HPDE6-E6E7 (cell line): ENCODE measurements around the gene TSPAN5.

Source experiments
- DNase-seq: peaks from one replicate; pipeline ENCODE4 v3.0.0; 2011; ENCODE audit warnings: missing footprints; ENCODE audit errors: extremely low spot score

The TSPAN5 gene

DNA sequence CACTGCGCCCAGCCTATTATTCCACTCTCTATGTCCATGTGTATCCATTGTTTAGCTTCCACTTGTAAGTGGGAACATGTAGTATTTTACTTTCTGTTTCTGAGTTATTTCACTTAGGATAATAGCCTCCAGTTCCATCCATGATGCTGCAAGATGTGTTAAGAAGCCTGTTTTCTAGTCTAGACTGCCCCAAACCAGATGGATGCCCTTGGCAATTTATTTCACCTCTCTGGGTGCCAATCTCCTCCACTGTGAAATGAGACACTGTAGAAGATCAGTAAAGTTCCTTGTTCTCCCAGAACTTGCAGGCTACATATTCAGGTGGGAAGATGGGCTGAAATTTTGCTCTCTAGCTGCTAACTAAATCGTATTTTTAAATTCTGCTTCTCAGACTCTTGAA lies 72.8 kb downstream of the TSPAN5 start:
- DNase-seq = no peak

DNA sequence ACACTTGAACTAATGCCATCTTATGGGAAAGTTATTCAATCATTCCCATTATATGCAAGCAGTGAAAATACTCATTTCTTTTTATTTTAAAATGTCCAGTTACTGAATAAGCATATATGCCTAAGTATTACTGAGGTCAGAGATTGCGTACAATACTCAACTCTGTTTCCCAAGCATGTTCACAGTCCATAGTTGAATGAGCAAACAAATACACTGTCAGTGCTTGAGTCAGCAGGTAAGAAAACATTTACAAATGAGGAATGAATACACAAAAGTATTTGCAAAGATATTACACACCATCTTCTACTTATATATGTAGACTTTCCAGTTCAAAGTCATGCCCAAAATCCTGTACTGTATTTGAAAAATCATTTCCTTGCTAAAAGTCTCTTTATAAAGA lies 74.1 kb downstream of the TSPAN5 start:
- no peak for DNase-seq

DNA sequence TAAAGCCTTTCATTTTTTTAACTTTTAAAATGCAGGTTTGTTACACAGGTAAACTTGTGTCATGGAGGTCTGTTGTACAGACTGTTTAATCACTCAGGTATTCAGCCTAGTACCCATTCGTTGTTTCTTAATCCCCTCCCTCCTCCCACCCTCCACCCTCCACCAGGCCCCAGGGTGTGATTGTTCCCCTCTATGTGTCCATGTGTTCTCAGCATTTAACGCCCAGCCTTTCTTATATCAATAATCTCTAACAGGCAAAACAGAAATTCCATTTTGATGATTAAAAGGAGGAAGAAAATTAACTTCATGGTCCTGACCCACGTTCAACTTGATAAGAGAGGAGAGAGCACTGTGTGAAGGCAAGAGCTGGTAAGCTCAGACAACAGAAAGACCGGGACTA lies 75.1 kb downstream of the TSPAN5 start:
- DNase-seq = no peak

DNA sequence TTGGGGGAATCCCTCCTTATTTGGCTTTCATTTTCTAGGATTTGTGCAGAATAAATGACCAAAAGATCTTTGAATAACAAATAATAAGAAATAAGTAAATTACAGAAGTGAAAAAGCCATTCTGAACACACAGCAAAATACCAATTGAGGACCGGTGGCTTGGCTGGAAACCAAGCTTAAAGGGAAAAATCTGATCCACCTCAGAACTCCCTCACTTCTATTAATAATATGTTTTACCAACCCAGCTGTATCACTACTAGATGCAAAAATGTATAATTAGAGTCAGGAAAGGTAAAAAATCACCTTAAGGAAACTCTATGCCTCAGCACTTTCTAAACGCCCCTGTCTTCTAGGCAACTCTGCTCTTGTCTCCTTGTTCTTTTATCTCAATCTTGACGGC lies 77.3 kb downstream of the TSPAN5 start:
- DNase-seq = no peak

DNA sequence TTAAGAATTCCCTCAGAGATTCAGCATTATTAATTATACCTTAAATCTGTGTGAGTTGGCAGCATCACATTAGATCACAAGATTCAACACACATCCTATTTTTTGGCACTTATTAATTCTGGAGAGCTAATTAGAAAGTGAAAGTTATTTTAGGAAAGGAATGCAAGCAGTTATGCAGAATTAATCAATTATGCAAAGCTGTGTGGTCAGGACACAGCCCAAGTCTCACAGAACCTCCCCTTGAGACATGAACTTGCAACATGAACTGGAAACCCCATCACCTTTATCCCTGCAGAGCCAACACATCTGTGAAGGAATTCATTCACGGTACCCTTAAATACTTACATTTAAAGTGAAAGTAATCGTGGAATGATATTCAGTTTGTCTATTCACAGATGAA lies 80.5 kb downstream of the TSPAN5 start:
- DNase-seq = no peak

DNA sequence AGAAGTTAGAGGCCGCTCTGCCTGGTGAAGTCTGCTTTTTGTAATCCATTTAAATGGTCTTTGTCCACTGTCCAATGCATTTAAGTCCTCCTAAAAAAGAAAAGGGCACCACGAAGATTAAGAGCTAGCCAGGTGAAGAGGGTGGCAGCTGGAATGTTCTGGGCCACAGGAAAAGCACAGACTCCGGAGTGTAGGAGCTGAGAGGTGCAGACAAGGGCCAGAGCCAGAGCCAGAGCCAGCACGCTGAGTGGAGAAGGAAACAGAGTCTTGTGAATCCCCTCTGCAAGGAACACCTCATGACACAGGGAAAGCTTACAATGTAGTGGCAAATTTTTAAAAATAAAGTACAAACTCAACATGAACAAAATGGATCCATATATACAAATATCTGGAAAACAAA lies 83.6 kb downstream of the TSPAN5 start:
- DNase-seq = no peak

DNA sequence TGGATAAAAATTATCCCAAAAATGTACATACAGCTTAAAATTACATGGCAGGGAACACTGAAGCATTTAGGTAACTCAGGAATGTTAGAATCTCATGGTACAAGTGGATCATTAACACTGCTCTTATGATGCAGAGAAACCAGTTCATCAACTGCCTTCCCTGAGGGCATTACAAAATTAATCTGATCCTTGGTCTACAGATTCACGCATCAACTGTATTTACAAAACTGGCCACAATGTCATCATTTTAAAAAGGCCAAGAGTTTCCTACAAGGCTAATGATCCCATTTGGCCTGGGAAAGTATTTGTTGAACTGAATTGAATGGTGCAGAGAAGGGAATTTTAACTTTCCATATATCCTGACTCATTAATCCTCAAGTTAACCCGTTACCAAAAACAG lies 84.6 kb downstream of the TSPAN5 start:
- DNase-seq = no peak

DNA sequence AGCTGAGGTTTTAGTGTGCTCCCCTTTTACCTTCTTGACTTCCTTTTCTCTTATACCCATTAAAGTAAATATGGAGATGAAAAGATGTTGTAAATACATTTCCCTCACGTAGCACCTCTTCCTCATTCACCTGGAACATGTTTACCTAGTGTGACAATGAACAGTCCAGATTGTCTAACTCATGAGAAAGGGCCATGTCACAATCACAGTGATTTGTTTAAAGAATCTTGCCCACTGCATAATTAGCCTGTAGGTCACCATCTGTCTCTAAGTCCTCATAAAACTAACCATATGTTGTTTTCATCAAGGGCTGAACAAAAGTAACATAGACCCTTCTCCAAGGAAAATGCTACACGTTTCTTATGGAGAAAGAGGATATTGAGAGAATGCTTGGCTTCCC lies 85.7 kb downstream of the TSPAN5 start:
- DNase-seq = no peak

DNA sequence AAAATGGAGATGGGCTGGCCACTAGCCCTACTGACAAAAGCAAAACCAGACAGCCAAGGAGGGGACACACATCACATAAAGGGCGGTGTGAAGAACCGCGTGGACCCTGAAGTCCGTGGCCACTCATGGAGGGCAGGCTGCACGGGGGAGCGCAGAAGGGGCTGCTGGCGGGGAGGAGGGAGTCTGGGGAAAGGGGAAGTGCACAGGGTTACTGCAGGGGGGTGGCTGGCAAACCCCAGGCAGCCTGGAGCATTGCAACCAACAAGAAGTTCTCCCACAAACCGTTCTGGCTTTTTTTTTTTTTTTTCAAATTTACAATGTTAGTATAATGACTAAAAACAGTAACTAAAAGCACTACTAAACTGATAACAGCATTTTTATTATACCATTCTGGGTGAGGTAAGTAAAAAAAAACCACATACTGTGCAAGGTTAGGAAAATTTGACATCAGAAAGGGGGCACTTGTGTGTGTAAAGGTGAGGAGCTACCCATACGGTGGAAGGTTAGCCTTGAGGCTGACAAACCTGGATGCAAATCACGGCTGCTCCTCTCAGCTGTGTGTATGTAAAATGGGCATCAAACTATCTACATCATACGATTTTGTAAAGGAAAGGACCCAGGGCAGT lies 87.1 kb downstream of the TSPAN5 start:
- DNase-seq = no peak

DNA sequence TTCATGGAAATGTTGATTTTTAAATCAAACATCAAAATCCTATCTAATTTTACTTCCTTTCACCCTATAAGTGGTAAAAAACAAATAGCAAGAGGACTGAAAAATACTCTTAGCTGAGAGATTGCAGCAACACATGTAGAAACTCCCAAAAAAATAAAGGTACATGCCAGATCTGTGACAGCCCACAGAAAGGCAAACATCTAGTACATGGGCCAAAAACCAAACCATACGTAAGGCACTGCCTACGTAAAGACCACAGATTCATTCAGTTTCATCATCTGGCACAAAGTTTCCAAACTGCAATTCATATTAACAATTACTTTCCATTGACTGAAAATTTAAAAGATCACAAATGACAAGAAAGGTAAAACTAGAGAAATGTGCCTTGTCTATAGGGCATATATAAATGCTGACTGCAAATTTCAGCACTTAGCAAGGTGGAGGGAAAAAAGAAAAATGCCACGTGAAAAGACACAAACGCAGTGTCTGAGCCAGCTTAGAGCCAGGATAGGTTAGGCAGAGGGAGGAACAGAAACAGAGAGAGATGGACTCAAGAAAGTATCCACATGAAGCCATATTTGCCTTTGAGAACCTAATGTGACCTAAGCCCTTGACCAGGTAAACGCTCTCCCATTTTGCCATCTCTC lies 88.1 kb downstream of the TSPAN5 start:
- DNase-seq = no peak

DNA sequence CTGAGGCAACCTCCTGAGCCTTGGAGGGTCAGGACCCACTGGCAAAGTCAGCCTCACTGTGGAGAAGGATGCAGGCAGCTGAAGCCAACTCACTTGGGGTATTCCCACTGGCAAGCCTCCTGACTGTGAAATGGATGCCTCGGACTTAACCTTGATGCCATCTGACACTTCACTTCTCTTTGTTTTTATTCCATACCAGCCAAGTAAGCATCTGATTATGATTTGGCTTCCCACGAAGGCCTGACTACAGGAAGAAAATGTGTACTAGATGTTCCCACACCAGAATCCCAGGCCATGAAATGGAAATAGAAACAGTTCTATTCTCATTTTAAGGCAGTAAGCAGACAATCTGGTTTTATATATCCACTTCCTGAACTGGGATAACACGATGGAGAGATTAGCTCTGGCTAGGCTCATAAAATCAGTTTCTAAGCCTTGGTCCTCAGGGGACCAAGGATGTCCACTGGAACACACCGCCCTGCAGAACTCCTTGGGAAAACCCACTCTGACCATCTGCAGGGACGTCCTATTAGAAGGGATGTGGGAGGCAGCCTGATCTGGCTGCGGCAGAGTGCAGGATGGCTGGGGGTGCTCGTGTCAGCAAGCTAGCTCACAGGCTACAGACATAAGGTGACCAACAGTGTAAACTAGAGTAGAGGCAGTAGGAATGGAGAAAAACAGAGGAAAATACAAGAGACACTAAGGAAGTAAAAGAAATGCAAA lies 89.3 kb downstream of the TSPAN5 start:
- DNase-seq = no peak

DNA sequence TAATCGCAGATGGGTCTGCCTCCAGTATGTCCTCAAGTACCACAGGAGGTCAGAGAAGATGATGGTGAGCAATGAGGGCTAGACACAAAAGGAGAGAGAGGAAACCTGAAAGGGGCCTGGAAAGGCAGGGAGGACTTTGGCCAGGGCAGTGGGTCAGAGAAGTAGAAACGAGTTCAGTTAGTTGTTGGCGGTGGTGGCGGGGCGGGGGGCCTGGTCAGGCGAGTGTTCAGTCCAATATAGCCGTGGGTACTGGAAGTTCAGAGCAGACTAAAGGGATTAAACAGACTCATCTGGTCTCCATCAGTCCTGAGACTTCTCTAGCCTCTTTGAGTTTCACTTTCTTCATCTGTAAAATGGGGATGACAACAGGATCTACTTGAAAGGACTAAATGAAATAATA lies 90.8 kb downstream of the TSPAN5 start:
- no peak for DNase-seq

DNA sequence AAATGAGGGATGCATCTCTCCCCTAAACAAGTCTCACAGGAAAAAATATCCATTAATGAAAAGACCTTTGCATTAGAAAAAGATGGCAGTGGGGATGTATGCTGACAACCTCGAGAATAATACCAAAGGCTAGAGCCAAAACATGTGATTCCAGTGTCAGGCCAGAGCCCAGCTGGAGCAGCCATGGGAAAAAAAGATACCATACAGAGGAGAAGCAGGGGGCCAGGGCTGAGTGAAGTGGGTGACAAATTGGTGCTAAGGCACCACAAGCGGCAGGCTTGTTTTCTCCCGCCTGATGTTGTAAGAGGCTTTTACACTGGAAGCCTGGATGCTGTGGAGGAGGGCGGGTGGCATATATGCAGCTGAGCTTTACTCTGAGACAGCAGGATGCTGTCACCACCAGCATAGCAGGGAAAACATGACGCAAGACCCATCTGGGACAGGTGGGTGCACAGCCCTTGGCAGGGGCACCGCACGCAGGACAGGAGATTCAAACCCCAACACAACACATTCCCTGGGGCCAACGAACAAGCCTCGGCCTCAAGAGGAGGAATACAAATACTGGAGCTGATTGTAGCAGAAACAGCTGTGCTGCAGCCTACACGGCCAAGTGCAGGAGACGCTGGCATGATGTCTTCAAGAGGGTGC lies 91.9 kb downstream of the TSPAN5 start:
- DNase-seq = no peak

DNA sequence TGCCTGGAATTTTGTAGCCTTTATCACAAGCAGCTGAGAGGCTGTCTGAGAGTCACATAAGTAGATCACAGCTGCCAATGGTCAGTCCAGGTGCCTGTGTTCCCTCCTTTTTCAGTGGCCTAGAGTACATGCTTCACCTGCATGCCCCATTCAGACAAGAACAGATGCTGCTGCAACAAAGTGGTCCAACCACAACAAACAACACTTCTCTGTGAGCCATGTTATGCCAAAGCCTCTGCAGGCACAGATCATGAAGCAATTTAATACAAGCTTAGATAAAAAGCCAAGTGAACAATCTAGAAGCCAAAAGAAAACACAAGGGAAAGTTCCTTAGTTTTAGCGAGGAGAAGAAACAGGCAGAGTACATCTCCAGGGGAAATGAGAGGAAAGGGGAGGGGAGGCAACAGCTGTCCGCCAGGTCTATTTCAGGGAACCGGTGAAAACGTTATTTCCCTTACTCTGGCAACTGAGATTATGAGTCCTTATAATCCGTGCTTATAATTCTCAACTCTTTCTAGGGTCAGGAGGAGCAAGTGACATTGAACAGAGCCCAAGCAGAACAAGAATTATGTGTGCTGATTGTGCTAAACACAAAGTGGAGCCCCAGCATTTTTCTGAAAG lies 92.6 kb downstream of the TSPAN5 start:
- no peak for DNase-seq

DNA sequence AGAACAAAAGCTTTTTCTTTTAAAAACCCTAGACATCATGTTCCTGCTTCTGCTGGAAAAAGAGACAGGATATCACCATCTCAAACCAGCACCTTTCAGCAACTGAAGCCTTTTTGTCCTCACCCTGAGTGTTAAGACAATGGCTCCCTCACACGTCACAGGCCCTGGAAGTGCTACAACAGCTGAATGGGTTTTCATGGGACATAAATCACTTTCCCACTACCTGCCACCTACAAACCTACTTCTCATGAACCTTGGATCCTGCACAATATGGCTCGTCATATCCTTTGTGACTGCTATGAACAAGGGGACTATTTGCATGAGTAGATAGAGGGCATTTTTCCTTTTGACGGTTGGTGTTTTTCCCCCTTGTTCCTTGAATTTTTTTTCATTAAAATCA lies 93.6 kb downstream of the TSPAN5 start:
- DNase-seq = no peak

DNA sequence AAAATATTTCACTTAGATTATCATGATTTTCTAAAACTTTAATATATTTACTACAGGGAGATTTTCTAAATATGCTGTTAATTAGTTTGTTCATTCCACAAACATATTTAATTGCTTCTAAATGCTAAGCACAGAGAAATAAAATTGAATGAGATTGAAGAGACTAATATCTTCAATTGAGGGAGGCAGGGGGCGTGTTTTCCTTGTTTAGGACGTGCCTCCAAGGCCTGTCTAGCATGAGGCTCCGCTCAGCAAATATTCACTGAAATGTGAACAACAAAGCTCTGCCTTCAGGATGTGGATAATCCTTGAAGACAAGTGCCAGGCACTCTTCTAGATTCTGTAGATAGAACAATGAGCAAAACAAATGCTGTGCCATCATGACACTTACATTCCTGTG lies 98.1 kb downstream of the TSPAN5 start:
- no peak for DNase-seq

DNA sequence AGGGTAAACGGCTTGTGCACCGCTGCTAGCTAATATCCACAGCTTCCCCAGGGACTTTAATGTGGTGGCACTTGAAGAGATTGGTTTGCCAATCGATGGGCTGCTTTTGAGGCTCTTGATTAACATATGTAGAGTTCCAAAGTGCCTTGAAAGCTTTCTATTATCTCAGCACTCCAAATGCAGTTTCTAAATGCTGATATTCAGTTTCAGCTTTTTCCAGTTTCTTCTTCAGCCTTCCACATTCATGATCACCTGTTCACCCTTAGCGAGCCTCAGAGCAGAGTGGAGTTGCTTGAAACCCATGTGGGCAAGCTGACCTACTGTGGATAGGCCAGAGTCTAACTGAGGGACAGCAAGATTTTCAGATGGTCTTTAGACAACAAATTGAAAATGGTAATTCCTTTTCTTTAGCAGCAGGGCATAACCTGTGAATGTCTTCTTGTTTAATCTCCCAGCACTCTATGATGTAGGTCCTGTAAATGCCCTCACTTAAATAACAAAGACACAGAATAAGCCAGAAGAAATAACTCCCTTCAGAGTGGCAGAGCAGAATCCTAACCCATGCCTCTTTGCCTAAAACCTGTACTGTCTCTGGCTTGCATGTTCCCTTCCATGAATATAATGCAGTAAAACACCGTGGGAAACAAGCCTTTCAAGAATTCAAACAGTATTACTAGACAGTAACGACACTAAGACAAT lies 99.8 kb downstream of the TSPAN5 start:
- no peak for DNase-seq

DNA sequence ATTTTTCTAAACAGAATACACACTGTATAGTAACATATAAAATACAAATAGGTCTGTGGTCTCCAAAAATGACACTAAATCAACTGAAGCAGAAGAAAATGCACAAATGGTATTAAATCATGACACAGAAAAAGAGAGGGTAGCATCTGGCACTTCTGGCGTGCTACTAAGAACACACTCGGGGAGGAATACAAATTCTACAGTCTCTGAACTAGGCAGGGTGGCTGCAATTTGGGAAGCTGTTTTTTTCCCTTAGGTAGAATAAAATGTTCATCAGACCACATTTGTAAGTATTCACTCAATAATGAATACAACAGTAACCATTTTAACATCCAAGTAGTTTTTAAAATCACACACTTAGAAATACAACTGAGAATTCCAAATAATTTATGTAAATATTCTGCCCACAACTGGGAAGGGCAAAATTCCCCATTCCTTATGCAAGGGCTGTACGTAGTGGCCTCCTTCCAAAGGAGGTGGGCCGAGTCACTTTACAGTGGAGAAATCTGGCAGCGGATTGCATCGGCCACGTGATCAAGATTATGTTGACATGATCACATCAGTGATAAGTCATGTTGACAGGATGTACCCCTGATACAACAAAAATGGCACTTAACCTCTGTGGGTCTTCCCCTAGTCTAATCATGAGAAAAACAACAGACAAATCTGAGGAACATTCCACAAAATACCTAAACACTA lies 101.1 kb downstream of the TSPAN5 start:
- no peak for DNase-seq

DNA sequence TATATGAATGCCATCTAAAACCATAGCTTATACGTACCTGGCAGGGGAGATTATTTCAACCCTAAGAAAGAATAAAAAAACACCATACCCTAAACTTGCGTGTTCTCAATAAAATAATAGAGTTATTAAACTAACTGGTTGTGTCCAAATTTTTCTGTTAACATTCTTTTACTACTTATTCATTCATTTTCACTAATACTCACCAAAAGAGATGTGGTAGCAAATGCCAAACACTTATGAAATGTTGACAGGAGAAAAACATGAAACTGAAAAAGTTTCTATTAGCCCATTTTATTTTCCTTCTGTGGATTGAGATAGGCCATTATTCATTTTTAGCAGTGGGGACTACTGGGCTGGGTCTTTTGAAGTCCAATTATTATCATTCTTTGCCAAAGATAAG lies 102.0 kb downstream of the TSPAN5 start:
- DNase-seq = no peak

DNA sequence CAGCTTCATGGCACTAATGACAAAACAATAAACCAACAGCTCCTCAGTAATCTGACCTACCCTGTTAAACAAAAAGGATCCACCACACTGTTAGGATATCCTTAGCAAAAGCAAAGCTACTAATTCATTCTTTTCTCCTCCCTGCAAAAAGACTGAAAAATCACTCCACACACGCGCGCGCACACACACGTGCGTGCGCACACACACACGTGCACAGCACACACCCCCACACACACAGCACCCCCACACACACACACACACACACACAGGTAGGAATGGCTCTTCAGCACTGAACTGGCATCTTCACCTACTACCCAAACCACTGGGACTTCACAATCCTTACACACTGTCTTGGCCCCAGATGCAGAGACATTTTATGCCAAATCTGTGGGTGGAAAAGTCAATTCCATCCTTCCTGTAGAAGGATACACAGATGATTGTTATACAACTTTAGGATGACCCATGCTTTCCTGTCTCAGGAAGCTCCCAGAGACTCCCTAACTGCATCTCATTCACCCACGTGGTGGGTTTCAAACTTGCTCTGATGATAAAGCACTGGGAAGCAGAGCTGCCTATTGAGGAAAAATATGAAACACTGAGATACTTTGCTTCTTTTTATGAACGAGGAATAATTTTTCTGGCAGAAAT lies 102.5 kb downstream of the TSPAN5 start:
- DNase-seq = no peak
